ENCODE results near the gene WWC2.

The WWC2 gene

GRCh38 chr4:183098723-183099536 lies at the start of gene WWC2:
TSS of gene WWC2 (plus strand) at chr4:183099257. CDS start at chr4:183099492, 235 bp downstream.
- peak; percentile 49 for DNase-seq

DNA sequence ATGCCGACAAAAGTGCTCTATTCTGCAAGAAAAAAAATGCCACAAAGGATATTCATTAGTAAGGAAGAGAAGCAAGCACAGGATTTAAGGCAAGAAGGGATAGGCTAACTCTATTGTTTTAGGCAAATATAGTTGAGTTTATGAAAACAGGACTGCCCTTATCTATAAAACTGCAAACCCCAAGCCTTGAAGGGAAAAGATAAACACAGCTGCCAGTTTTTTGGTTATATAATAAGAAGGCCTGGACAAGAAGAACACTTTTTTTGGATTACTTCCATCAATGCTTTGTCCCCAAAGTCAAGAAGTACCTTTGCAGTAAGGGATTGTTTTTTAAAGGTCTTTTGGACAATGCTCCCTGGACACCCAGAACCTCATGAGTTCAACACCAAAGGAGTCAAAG lies 45.4 kb upstream of the WWC2 start:
- no peak for DNase-seq

- DNase-seq = no peak
Measured at GRCh38 chr4:183057255-183057654, 41.8 kb upstream of the WWC2 start.

- no peak for DNase-seq
Measured at GRCh38 chr4:183059797-183060196, 39.3 kb upstream of the WWC2 start.

DNA sequence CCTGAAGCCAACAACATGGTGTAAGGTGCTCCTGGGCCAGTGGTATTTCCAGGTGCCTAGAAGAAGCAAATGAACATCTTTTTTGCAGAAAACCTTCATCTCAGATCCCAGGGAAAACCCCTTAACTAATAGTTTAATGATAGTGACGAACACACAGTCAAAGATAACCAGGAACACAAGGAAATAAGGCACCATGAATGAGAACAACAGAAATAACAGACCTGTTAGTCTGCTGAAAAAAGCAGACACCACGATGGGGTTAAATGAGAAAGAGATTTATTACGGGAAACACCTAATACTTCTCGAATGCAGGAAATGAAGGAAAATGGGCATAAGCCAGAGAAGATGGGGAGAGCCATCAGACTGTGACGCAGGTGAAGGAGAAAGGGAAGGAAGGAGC lies 30.6 kb upstream of the WWC2 start:
- no peak for DNase-seq

GRCh38 chr4:183071222-183071621 lies 27.8 kb upstream of the WWC2 start:
- no peak for DNase-seq

DNA sequence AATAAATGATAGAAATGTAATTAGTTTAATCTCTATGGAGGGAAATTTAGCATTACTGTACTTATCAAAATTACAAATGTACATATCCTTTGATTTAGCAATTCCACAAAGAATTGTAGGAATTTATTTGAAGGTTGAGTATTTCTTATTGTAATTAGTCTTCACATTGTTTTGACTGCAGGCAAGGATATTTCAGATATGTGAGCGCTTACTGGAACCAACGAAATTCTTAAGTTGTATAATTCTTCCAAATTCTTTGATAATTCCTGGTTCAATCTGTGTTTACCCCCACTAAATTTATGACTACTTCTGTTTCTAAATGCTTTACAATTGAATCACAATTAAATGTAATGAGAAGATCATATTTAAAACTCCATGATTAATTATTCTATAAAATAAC lies 26.9 kb upstream of the WWC2 start:
- no peak for DNase-seq

- DNase-seq = no peak
Measured at GRCh38 chr4:183073838-183074145, 25.3 kb upstream of the WWC2 start.

- DNase-seq = no peak
Measured at GRCh38 chr4:183074288-183074990, 24.6 kb upstream of the WWC2 start.

GRCh38 chr4:183078634-183079033 lies 20.4 kb upstream of the WWC2 start:
- DNase-seq = no peak

DNA sequence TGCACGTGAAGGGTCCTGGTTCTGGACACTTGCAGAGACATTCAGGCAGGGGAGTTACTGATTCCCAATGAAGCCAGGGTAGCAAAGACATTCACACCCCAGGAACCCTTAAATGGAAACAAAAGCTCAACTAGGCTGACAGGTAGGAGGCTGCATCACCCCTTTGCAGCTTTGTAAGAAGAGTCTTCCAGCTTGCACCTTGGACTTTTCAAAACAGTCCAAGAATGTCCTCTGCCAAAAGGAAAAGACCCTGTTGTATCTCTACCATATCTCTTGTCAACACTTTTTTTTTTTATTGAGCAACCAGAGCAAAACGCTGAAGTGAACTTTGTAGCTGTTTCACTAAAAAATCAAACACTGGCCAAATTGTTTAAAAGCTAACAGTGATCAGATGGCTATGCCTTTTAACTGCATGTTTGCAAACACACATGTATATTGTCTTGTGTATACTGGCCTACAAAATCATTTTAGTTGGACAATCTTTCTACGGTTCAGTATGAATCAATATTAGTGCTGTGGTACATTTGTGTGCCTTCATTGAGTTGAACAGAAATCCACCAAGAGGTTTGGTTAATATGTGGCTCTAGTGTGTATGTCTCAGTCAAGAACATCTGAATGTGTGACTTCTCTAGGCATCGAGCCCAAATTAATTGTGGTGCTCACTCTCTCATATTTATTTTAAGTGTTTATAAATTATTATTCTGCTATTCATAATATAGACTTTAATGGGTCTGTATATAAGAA lies 18.5 kb upstream of the WWC2 start:
- no peak for DNase-seq

GRCh38 chr4:183081116-183081469 lies 18.0 kb upstream of the WWC2 start:
- no peak for DNase-seq

DNA sequence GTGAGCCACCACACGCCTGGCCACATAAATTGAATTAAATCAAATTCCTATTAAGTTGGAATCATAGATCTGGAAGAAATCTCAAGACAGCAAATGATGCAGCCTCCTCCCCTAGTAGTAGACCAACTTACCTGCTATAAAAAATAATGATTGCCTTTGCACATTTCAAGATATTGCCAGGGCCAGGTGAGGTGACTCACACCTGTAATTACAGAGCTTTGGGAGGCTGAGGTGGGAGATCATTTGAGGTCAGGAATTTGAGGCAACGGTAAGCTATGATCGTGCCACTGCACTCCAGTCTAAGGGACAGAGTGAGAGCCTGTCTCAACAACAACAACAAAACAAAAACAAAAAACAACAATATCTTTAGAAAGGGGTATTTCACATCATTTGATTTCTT lies 17.0 kb upstream of the WWC2 start:
- no peak for DNase-seq

DNA sequence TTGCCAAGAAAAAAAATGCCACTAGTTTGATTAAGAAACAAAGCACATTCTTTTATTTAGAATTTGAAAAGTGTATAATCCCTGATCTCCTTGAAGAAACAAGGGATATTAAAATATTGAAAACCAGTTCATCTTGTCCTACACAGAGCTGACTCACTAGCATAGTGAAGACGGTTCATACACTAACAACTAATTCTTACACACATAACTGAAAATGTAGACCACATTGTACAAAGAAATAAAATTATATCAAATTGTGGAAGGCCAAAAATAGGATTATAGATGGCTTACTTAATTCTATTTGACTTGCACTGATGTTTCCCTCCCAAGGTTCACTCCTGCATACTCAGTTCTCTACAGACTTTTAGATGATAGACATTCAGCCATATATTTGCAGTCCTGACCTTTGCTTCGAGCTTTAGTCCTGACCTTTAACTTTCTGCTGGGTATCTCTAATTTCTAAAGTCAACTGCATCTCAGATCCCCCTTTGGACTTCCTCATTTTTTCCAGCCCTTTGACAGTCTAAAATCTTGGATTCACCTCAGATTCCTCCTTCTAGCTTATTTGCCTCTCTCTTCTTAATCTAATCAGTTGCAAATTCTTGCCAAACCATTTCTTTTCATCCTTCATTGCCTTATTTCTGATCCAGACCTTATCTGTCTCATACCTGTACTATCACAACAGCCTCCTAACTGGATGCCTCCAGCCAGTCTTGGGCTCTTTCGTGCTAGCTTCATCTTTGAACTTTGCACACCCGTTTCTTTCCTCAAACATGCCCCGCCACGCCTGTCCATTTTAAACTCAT lies 4.5 kb upstream of the WWC2 start:
- DNase-seq = no peak

- DNase-seq = no peak
Measured at GRCh38 chr4:183095199-183095512, 3.9 kb upstream of the WWC2 start.

GRCh38 chr4:183096276-183096965 lies 2.6 kb upstream of the WWC2 start:
- no peak for DNase-seq

DNA sequence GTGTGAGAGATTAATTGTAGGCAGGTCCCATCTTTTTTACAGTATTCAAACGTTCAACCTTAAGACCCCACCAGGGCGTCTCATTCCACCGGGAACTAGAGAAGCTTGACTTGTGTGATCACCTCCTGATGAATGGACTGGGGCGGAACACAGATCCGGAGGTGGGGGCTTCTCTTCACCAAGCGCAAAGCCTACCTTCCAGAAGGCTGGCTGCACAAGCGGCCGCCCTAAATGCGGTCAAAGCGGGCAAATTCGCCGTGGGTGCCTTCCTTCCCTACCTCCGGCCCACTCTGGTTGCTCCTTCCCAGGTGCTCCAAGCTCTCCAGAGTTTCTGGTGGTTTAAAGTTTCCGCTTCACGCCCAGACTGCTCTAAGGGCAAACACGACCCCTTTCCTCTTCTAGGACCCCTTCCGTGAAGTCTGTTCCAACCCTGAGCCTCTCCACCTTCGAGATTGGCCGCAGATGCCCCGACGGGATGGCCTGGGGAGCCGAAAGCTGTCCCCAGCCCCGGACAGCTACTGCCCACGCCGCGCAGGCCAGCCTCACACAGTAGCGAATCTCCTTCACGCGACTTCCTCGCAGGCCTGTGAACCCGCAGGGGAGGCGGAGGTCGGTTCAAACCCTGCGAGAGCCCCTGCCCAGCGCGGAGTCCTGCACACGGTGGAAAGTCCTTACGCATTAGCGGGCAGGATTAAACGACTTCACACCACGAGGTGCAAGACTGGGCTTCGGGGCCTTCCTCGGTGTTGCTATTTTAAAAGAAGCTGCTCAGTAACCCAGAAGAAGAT lies 1.6 kb upstream of the WWC2 start:
- DNase-seq = no peak

DNA sequence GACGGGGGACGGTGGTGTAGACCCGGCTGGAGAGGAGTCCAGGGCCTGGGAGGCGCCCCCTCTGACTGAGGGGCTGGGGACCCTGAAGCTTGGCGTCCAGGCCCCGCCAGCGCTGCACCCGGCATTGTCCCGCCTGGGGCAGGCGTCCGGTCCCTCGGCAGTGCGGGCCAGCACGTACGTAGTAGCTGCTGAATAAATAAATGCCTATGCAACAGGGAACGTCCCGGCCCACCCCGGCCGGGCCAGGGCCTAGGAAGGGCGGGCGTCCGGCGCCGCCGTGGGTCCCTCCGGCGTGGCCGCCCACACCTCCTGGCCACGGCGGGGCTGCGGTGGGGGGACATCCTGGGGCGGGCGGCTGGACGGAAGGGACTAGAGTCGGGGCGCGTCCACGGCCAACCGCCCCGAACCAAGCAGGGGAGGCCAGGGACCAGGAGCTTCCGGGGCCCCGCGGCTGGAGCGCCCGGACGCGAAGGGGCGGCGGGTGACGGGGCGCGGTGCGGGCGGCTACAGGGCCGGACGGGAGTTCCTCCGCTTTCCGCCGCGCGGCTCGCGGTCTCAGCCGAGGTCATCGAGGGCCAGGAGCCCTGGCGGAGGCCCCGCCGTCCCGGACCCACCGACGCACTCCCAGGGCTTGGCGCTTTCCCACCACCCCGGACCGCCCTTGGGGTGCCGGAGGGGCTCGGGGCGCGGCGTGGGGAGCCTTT lies 886 bp upstream of the WWC2 start:
- peak; percentile 8 for DNase-seq

DNA sequence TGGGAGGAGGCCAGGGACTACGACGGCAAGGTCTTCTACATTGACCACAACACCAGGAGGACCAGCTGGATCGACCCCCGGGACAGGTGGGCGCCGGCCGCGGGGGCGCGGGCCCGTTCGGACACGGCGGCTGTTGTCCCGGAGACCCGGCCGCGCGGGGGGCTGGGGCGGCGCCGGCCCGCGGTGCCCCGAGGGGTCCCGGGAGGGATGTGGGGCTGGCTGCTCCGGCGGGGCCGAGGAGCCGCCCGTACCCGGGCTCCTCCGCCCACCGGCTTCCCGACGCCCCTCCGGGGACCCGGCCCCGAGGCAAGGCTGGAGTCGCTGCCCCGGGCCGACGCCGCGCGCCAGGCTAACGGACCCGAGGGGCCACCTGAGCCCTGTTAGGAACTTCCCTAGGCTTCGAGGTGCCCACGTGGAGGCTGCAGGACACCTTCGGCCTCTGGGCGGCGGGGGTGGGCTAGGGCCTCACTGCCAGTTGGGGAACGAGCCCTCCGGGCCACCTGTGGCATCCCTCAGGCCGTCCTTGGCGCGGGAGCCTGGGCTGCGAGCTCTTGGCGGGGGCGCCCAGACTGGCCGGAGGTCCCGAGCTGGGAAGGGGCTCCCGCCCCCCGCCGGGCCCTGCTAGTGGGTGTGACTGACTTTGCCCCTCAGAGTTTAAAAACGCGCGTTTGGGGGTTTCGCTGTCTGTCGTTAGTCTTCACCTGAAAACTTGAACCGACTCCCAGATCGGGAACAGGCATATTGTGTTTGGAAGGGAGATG lies 660 bp downstream of the WWC2 start:
- no peak for DNase-seq

- DNase-seq = no peak
Measured at GRCh38 chr4:183100298-183100599, 1.2 kb downstream of the WWC2 start.

GRCh38 chr4:183100827-183101226 lies 1.8 kb downstream of the WWC2 start:
- DNase-seq = no peak

Data from activated CD4-positive, alpha-beta T cell treated with anti-CD3 and anti-CD28 coated beads, Interleukin-2, Interleukin-6, amounts not matched to agents 100 ng/mL and 50 ng/mL, durations not matched to agents 16 hours and 8 hours (primary cell).